GM12878 (cell line): Measurements from ENCODE around the gene STK35. TPM values are rescaled to one million over a fixed set of nuclear protein-coding genes. Genes with fewer than 3 reads are reported as not detected.
A peak's percentile ranks its signal among the peaks of the same experiment; 100 is the strongest.

Source experiments
- ATAC-seq: fragments of 200-7000 bp; cut with Tn5 transposase; 3 replicates; pipeline ENCODE4 v1.9.1; 2020; ENCODE audit warnings: mild to moderate bottlenecking, moderate library complexity
- BruUV-seq: library from RNA; stranded (reverse); fragments of 400-500 nt; replicated peaks from 2 replicates; lab custom pipeline; 2021; lab: Mats Ljungman, UMichigan
- CTCF ChIA-PET: fragments of 300-600 bp; sonication (Branson Sonifier 250); formaldehyde crosslinking; extraction: SDS; loops from one replicate; lab custom pipeline; 2021; ENCODE audit warnings: inconsistent platforms; lab: Yijun Ruan, JAX
- POLR2A ChIA-PET: fragments of 350-600 bp; formaldehyde crosslinking; extraction: SDS; loops from one replicate; lab custom pipeline; 2021; ENCODE audit warnings: inconsistent platforms; lab: Charles Lee
- RAD21 ChIA-PET: fragments of 300-600 bp; sonication (Branson Sonifier 250); formaldehyde crosslinking; loops from one replicate; lab custom pipeline; 2023; ENCODE audit warnings: antibody characterized with exemption; ENCODE audit not compliant: unreplicated experiment; lab: Charles Lee
- SMC1A ChIA-PET: fragments of 300-600 bp; sonication (Branson Sonifier 250); formaldehyde crosslinking; loops from one replicate; lab custom pipeline; 2023; ENCODE audit not compliant: unreplicated experiment, uncharacterized antibody; lab: Charles Lee
- DNase-seq: peaks from one replicate; pipeline ENCODE4 v3.0.0-alpha.2; 2011; ENCODE audit warnings: low read depth, low spot score
- FAIRE-seq: peaks from 3 replicates; lab custom pipeline; 2011; peaks lifted over from hg19 to GRCh38; lab: Jason Lieb, UNC
- H2AFZ ChIP-seq: 2 replicates; pipeline ENCODE4 v1.6.0; 2011; ENCODE audit warnings: low read depth, low read length, control low read depth; ENCODE audit not compliant: control insufficient read depth
- H3K27ac ChIP-seq: 2 replicates; pipeline ENCODE4 v1.5.1; 2011; ENCODE audit warnings: control low read depth; ENCODE audit not compliant: control insufficient read depth, insufficient read depth
- H3K27me3 ChIP-seq, 2 experiments: replicated peaks in 1 of 2; 2 replicates each; pipeline versions ENCODE4 v1.6.0 to v1.6.1; 2011; ENCODE audit warnings: low read length in 1 of 2; ENCODE audit not compliant: control insufficient read depth in 2 of 2, insufficient read depth in 2 of 2
- H3K36me3 ChIP-seq, 2 experiments: 2 replicates each; pipeline ENCODE4 v1.5.1; 2011; ENCODE audit warnings: low read length in 1 of 2; ENCODE audit not compliant: control insufficient read depth in 2 of 2, insufficient read depth in 2 of 2
- H3K4me1 ChIP-seq: 2 replicates; pipeline ENCODE4 v1.6.1; 2011; ENCODE audit warnings: mild to moderate bottlenecking, low read length, moderate library complexity, mixed read lengths; ENCODE audit not compliant: control insufficient read depth, insufficient read depth
- H3K4me2 ChIP-seq: 2 replicates; pipeline ENCODE4 v1.6.0; 2011; ENCODE audit warnings: control low read depth; ENCODE audit not compliant: control insufficient read depth, insufficient read depth
- H3K4me3 ChIP-seq: fragments of 200-600 bp; sonication (generic); 2 replicates; pipeline ENCODE4 v1.5.1; 2016
- H3K79me2 ChIP-seq: 2 replicates; pipeline ENCODE4 v1.6.0; 2011; ENCODE audit warnings: low read length; ENCODE audit not compliant: control insufficient read depth, insufficient read depth
- H3K9ac ChIP-seq: 2 replicates; pipeline ENCODE4 v1.8.0; 2011; ENCODE audit warnings: low read length, control low read depth, mixed read lengths; ENCODE audit not compliant: control insufficient read depth, insufficient read depth
- H3K9me3 ChIP-seq: replicated peaks from 3 replicates; pipeline ENCODE4 v1.5.1; 2011; ENCODE audit warnings: mild to moderate bottlenecking, low read length; ENCODE audit not compliant: control insufficient read depth, insufficient read depth
- H4K20me1 ChIP-seq: 2 replicates; pipeline ENCODE4 v1.6.0; 2011; ENCODE audit not compliant: control insufficient read depth, insufficient read depth
- CEBPB ChIP-seq, 2 experiments: fragments of 150-350 bp in 1 of 2; IDR thresholded peaks; 2 replicates each; pipeline ENCODE4 v1.6.1; 2012 to 2014; ENCODE audit warnings: low read depth in 2 of 2, low read length in 2 of 2, borderline replicate concordance in 1 of 2, inconsistent platforms in 1 of 2
- HCFC1 ChIP-seq: fragments of 150-350 bp; IDR thresholded peaks from 2 replicates; pipeline ENCODE4 v1.6.1; 2014; ENCODE audit warnings: low read length
- IRF4 ChIP-seq: IDR thresholded peaks from 2 replicates; pipeline ENCODE4 v1.6.1; 2011; ENCODE audit warnings: low read depth, low read length
- LARP7 ChIP-seq: fragments of 450-650 bp; IDR thresholded peaks from 2 replicates; pipeline ENCODE4 v1.6.1; 2017; ENCODE audit warnings: mild to moderate bottlenecking
- MTA2 ChIP-seq: fragments of 450-650 bp; IDR thresholded peaks from 2 replicates; pipeline ENCODE4 v1.6.1; 2016; ENCODE audit warnings: low read depth, mild to moderate bottlenecking, moderate library complexity
- NFYB ChIP-seq: IDR thresholded peaks from 2 replicates; pipeline ENCODE4 v1.6.1; 2011; ENCODE audit warnings: low read depth, mild to moderate bottlenecking, low read length, improper control_type of control experiment, moderate library complexity; ENCODE audit not compliant: insufficient read depth
- NR2F1 ChIP-seq: fragments of 450-650 bp; conservative IDR thresholded peaks from 2 replicates; pipeline ENCODE4 v1.6.1; 2017; ENCODE audit warnings: mild to moderate bottlenecking
- NRF1 ChIP-seq: conservative IDR thresholded peaks from 2 replicates; pipeline ENCODE4 v1.6.1; 2011; ENCODE audit warnings: mild to moderate bottlenecking, low read depth, low read length, improper control_type of control experiment
- POLR2AphosphoS2 ChIP-seq: IDR thresholded peaks from 2 replicates; pipeline ENCODE4 v1.6.1; 2011; ENCODE audit warnings: low read depth, mild to moderate bottlenecking, low read length, improper control_type of control experiment, moderate library complexity
- RAD51 ChIP-seq: fragments of 450-650 bp; IDR thresholded peaks from 2 replicates; pipeline ENCODE4 v1.6.1; 2016; ENCODE audit warnings: moderate library complexity, mild to moderate bottlenecking, inconsistent platforms
- RCOR1 ChIP-seq: conservative IDR thresholded peaks from 2 replicates; pipeline ENCODE4 v1.6.1; 2012; ENCODE audit warnings: low read depth, low read length, improper control_type of control experiment
- SKIL ChIP-seq: fragments of 450-650 bp; IDR thresholded peaks from 2 replicates; pipeline ENCODE4 v1.6.1; 2017; ENCODE audit warnings: mild to moderate bottlenecking, low read depth, inconsistent platforms; ENCODE audit not compliant: poor library complexity, severe bottlenecking
- SMAD1 ChIP-seq: fragments of 450-650 bp; IDR thresholded peaks from 2 replicates; pipeline ENCODE4 v1.6.1; 2018; ENCODE audit warnings: mild to moderate bottlenecking, low read depth; ENCODE audit not compliant: partially characterized antibody
- SMARCA5 ChIP-seq: fragments of 450-650 bp; IDR thresholded peaks from 2 replicates; pipeline ENCODE4 v1.6.1; 2017; ENCODE audit warnings: mild to moderate bottlenecking
- ZBED1 ChIP-seq: IDR thresholded peaks from 2 replicates; pipeline ENCODE4 v1.6.1; 2016; ENCODE audit warnings: borderline replicate concordance
- ZBTB4 ChIP-seq: fragments of 450-650 bp; formaldehyde crosslinking; IDR thresholded peaks from 2 replicates; pipeline ENCODE4 v1.4.0; 2022; ENCODE audit warnings: mild to moderate bottlenecking, moderate library complexity
- ZNF384 ChIP-seq: IDR thresholded peaks from 2 replicates; pipeline ENCODE4 v1.6.1; 2012; ENCODE audit warnings: low read depth, mild to moderate bottlenecking, low read length, improper control_type of control experiment, borderline replicate concordance
- WGBS: methylation state at CpG from one replicate; pipeline ENCODE4 v1.1.6; 2016; ENCODE audit warnings: low lambda C conversion rate; ENCODE audit not compliant: insufficient replicate concordance, insufficient coverage; ENCODE audit errors: missing lambda C conversion rate; 5-methylcytosine and 5-hydroxymethylcytosine counted together
- in situ Hi-C: fragments of 300-500 bp; cut with MboI; formaldehyde crosslinking; loops from 9 replicates; pipeline ENCODE4 v1.14.3; 2018; ENCODE audit warnings: mixed read lengths
- intact Hi-C: fragments of 100-400 bp; cut with micrococcal nuclease; formaldehyde crosslinking; loops from one replicate; pipeline ENCODE4 v1.14.2; 2022; ENCODE audit not compliant: unreplicated experiment
- polyA plus RNA-seq, 11 experiments: library from polyadenylated mRNA; depleted of rRNA in 4 of 11; unstranded in 6 of 11; stranded (reverse) in 5 of 11; fragments of >200 nt; fragmentation: Nextera tagmentation in 4 of 11; fragmentation: Illumina TruSeq in 1 of 11; extraction: Ambion mirVana in 4 of 11; extraction: Trizol in 1 of 11; gene quantifications; 1 replicate in 1 of 11; 2 replicates in 10 of 11; pipeline versions ENCODE4 v1.2.1 to v1.2.3, GENCODE V29; 2011 to 2016; ENCODE audit warnings: inconsistent platforms in 2 of 11, missing spikeins in 2 of 11, low read depth in 1 of 11
- total RNA-seq, 4 experiments: library from RNA; depleted of rRNA in 3 of 4; stranded (reverse); fragments of >200 nt in 3 of 4; fragmentation: Illumina TruSeq in 1 of 4; extraction: Trizol in 1 of 4; gene quantifications; 2 replicates each; pipeline versions ENCODE4 v1.2.1 to v1.2.3, GENCODE V29; 2013 to 2021
- TF ChIP-seq, protein P1 (sequence below): IDR thresholded peaks from 2 replicates; pipeline ENCODE4 v1.6.1; 2012; ENCODE audit warnings: low read depth, low read length, improper control_type of control experiment
- TF ChIP-seq, protein P2 (sequence below): fragments of 150-350 bp; IDR thresholded peaks from 2 replicates; pipeline ENCODE4 v1.6.1; 2014; ENCODE audit warnings: mild to moderate bottlenecking, low read depth, low read length

STK35 gene
- total and polyA plus RNA-seq, 10 of the 15 experiments (the other 5 are each of a cell fraction or from before 2014, with no cell fraction given) = 2.9 to 19.4 (median 9.6) TPM

- ATAC-seq = peak; percentile 98
- Histone ChIP-seq H3K9ac (no peak overlapping the region), H3K9me3 (no peaks in the 10 kb centered on the region), H4K20me1 (no peaks in the 10 kb centered on the region), H3K79me2 (peaks cover 40% of the 10 kb centered on the region), H3K36me3 (peaks cover 13 to 15% of the 10 kb centered on the region in 2 experiments; a peak in 3 of 4 replicates), H3K27me3 (no peaks in the 10 kb centered on the region), H3K4me1 (peaks cover 5% of the 10 kb centered on the region), H3K27ac (no peak overlapping the region), H2AFZ (no peak overlapping the region), H3K4me3 (no peak overlapping the region), H3K4me2 (no peak overlapping the region)
- ChIA-PET SMC1A (interaction anchor here (3.2 kb wide), 1 partner anchor 10 kb away, joined by 14 read pairs; no protein-coding TSS in a partner anchor), CTCF (interaction anchor here (1.5 kb wide), 1 partner anchor 11 kb away, joined by 4 read pairs; no protein-coding TSS in a partner anchor), RAD21 (interaction anchor here (0.6 to 1.2 kb wide), 2 partner anchors 11 to 16 kb away, joined by 3 to 6 read pairs; no protein-coding TSS in a partner anchor), POLR2A (interaction anchor here (0.7 kb wide), 1 partner anchor 25 kb away, joined by 4 read pairs; no protein-coding TSS in a partner anchor)
- peak; percentile 20 for DNase-seq
- no peak for FAIRE-seq
- intact Hi-C loops = no loop called here
- BruUV-seq = no TSS peak
- WGBS = 20% methylated on average over 3 of the region's 3 CpGs
- in situ Hi-C loops = no loop called here
- TF ChIP-seq ZBTB4 (CRISPR knock-in tag) (no peak), LARP7 (no peak), MTA2 (peak; percentile 70), ZNF384 (no peak), NR2F1 (peak; percentile 60), NFYB (no peak), CEBPB (IDR thresholded peaks at IDR 0.05; ENCODE audit: borderline replicate concordance in 1 of 2, low read depth in 2 of 2, low read length in 2 of 2) (peak in 1 of 2 experiments; percentile 33; a peak in 1 of 4 replicates), RAD51 (no peak), POLR2AphosphoS2 (no peak), ZBED1 (no peak), IRF4 (0 out of 2 replicates have a peak, but pooled peaks have one; percentile 26), RCOR1 (no peak), HCFC1 (no peak), SMARCA5 (no peak), SMAD1 (no peak), SKIL (peak; percentile 31), NRF1 (no peak)
- TF ChIP-seq, protein P1, sequence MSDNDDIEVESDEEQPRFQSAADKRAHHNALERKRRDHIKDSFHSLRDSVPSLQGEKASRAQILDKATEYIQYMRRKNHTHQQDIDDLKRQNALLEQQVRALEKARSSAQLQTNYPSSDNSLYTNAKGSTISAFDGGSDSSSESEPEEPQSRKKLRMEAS = no peak
- TF ChIP-seq, protein P2, sequence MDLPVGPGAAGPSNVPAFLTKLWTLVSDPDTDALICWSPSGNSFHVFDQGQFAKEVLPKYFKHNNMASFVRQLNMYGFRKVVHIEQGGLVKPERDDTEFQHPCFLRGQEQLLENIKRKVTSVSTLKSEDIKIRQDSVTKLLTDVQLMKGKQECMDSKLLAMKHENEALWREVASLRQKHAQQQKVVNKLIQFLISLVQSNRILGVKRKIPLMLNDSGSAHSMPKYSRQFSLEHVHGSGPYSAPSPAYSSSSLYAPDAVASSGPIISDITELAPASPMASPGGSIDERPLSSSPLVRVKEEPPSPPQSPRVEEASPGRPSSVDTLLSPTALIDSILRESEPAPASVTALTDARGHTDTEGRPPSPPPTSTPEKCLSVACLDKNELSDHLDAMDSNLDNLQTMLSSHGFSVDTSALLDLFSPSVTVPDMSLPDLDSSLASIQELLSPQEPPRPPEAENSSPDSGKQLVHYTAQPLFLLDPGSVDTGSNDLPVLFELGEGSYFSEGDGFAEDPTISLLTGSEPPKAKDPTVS = no peak
These were observed 17.2 kb downstream of the STK35 start for GRCh38 chr20:2118783-2119182.
